GM10248 (cell line): ENCODE data around the gene ARHGAP21.
A peak's percentile ranks its signal among the peaks of the same experiment; 100 is the strongest.

Experiments
- CTCF ChIA-PET: fragments of 300-600 bp; sonication (Branson Sonifier 250); formaldehyde crosslinking; extraction: SDS; loops from one replicate; lab custom pipeline; 2021; ENCODE audit warnings: antibody characterized with exemption; lab: Yijun Ruan, JAX
- POLR2A ChIA-PET: fragments of 350-650 bp; sonication (Branson Sonifier 250); formaldehyde crosslinking; extraction: SDS; loops from one replicate; lab custom pipeline; 2020; ENCODE audit warnings: antibody characterized with exemption; lab: Yijun Ruan, JAX
- DNase-seq: peaks from one replicate; pipeline ENCODE4 v3.0.0; 2012; ENCODE audit errors: extremely low spot score
- TF ChIP-seq, protein P1 (sequence below): IDR thresholded peaks from 2 replicates; pipeline ENCODE4 v1.5.1; 2012; ENCODE audit warnings: mild to moderate bottlenecking, low read depth; ENCODE audit errors: extremely low read depth, missing control alignments, control extremely low read depth

The ARHGAP21 gene

DNA sequence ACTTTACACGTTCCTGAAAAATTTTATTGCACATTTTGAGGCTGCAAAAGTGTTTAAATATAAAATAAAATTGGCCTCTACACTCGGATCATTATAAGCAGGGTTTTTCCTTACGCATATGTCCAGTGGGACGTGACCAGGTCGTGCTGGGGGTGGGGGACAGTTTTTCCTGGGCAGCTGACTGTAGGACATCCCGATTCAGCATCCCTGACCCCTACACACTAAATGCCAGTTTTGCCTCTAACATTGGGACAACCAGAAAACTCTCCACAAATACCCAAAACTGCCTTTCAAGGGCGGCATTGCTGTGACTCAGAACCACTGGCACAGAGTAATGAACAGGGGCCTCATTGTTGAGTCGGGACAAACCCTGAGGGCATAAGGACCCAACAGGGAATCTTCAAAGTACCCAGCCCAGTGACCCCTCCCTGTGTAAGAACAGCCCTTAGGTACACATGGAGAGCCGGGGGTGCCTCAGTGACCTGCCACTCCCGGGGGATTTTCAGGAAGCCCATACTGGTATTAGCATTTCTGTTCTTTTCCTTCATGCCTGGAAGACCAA is 170.6 kb downstream of the ARHGAP21 start:
- TF ChIP-seq, protein P1, sequence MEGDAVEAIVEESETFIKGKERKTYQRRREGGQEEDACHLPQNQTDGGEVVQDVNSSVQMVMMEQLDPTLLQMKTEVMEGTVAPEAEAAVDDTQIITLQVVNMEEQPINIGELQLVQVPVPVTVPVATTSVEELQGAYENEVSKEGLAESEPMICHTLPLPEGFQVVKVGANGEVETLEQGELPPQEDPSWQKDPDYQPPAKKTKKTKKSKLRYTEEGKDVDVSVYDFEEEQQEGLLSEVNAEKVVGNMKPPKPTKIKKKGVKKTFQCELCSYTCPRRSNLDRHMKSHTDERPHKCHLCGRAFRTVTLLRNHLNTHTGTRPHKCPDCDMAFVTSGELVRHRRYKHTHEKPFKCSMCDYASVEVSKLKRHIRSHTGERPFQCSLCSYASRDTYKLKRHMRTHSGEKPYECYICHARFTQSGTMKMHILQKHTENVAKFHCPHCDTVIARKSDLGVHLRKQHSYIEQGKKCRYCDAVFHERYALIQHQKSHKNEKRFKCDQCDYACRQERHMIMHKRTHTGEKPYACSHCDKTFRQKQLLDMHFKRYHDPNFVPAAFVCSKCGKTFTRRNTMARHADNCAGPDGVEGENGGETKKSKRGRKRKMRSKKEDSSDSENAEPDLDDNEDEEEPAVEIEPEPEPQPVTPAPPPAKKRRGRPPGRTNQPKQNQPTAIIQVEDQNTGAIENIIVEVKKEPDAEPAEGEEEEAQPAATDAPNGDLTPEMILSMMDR, result no peak
- DNase-seq, result no peak
- ChIA-PET POLR2A (no interaction called here), CTCF (no interaction called here)

DNA sequence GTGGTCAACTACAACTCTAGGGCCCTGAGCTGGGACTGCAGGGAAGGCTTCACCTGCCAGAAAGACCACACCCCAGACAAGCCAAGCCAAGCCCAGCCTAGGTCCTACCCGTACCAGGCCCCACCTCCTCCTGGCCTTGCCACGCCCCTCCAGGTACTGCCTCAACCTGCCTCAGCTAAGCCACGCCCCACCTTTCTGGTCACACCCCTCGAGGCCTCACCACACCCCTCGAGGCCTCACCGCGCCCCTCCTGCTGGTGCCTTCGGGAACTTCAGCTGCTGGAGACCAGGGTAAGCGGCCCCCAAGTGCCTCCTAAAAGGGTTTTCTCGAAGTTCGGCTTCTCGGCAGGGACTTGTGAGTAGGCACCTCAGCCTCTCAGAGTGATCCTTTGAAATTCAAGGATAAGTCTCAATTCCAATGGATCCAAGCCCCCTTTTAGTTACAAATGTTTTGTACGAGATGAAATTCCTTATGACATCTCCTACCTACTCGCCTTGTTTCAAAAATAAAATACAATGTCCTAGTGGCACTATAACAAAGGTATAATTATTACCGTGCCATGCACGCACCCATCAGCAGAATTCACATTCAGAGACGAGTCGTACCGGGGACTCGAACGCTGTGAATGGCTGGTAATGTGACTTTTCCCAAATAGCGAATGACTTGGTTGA is 171.2 kb downstream of the ARHGAP21 start:
- POLR2A ChIA-PET, result no interaction called here
- CTCF ChIA-PET, result no interaction called here
- TF ChIP-seq, protein P1, result no peak
- DNase-seq, result peak; percentile 40

- POLR2A ChIA-PET, result no interaction called here
- DNase-seq, result no peak
- CTCF ChIA-PET, result interaction anchor here (0.9 kb wide), 1 partner anchor 9 kb away, joined by 3 read pairs; no protein-coding TSS in a partner anchor
- TF ChIP-seq, protein P1, result no peak
Measured at GRCh38 chr10:24551161-24551560, 172.5 kb downstream of the ARHGAP21 start.

GRCh38 chr10:24550680-24551079 is 173.0 kb downstream of the ARHGAP21 start:
- TF ChIP-seq, protein P1, result no peak
- ChIA-PET CTCF (interaction anchor here (0.9 kb wide), 1 partner anchor 10 kb away, joined by 3 read pairs; no protein-coding TSS in a partner anchor), POLR2A (no interaction called here)
- no peak for DNase-seq

DNA sequence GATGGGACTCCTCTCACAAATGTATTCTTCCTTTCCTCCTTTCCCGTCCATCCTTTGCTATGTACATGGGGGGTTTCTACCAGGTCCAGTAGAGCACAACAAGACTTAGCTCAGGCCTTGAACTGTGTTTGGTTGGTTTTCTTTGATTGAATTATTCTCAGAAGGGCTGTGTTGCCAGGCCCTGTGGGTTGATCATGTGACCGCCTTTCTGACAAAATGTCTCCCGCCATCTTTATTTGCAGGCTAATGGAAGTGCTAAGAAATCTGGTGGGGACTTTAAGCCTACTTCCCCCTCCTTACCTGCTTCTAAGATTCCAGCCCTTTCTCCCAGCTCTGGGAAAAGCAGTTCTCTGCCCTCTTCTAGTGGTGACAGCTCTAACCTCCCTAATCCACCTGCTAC is 178.1 kb downstream of the ARHGAP21 start:
- TF ChIP-seq, protein P1, result no peak
- no peak for DNase-seq
- CTCF ChIA-PET, result interaction anchor here (1.0 to 1.7 kb wide), 3 partner anchors 8 to 26 kb away, joined by 4 to 5 read pairs (median 4); no protein-coding TSS in a partner anchor
- POLR2A ChIA-PET, result no interaction called here

GRCh38 chr10:24544776-24545175 is 178.9 kb downstream of the ARHGAP21 start:
- ChIA-PET CTCF (interaction anchor here (0.7 to 1.0 kb wide), 2 partner anchors 9 to 12 kb away, joined by 3 read pairs; no protein-coding TSS in a partner anchor), POLR2A (no interaction called here)
- TF ChIP-seq, protein P1, result no peak
- no peak for DNase-seq
